H1 (cell line): ENCODE measurements around the gene MSI2. TPM values are rescaled to one million over a fixed set of nuclear protein-coding genes. Genes with fewer than 3 reads are reported as not detected.

Source experiments
- CTCF ChIA-PET: fragments of 300-600 bp; sonication (Branson Sonifier 250); formaldehyde crosslinking; loops from one replicate; lab custom pipeline; 2021; ENCODE audit not compliant: partially characterized antibody; lab: Charles Lee
- POLR2A ChIA-PET: fragments of 300-600 bp; sonication (Branson Sonifier 250); formaldehyde crosslinking; loops from one replicate; lab custom pipeline; 2021; ENCODE audit warnings: inconsistent platforms; ENCODE audit not compliant: partially characterized antibody; lab: Charles Lee
- DNase-seq, 2 experiments: peaks; one replicate each; pipeline versions ENCODE4 v3.0.0 to v3.0.0-alpha.2; 2010 to 2022; ENCODE audit warnings: low spot score in 2 of 2, low read depth in 1 of 2, mixed read lengths in 1 of 2
- FAIRE-seq: peaks from 2 replicates; lab custom pipeline; 2011; peaks lifted over from hg19 to GRCh38; lab: Jason Lieb, UNC
- H2AFZ ChIP-seq: 2 replicates; pipeline ENCODE4 v1.8.1; 2012; ENCODE audit warnings: low read length, inconsistent platforms
- H2AK5ac ChIP-seq: 2 replicates; pipeline ENCODE4 v1.6.1; 2013; ENCODE audit warnings: low read depth, low read length
- H2BK120ac ChIP-seq: replicated peaks from 2 replicates; pipeline ENCODE3; 2013; ENCODE audit warnings: low read depth, low read length, inconsistent platforms
- H2BK12ac ChIP-seq: 2 replicates; pipeline ENCODE4 v1.6.1; 2013; ENCODE audit warnings: low read depth, low read length
- H2BK15ac ChIP-seq: 2 replicates; pipeline ENCODE4 v1.6.1; 2013; ENCODE audit warnings: low read length
- H2BK20ac ChIP-seq: 2 replicates; pipeline ENCODE4 v1.6.1; 2013; ENCODE audit warnings: low read length
- H2BK5ac ChIP-seq: 2 replicates; pipeline ENCODE4 v1.6.1; 2013; ENCODE audit warnings: low read depth, low read length
- H3K14ac ChIP-seq: 2 replicates; pipeline ENCODE4 v1.6.1; 2013; ENCODE audit warnings: inconsistent platforms; ENCODE audit not compliant: insufficient read length
- H3K18ac ChIP-seq: 2 replicates; pipeline ENCODE4 v1.6.1; 2013; ENCODE audit warnings: low read length; ENCODE audit errors: extremely low read depth
- H3K23ac ChIP-seq: 2 replicates; pipeline ENCODE4 v1.6.1; 2013; ENCODE audit warnings: inconsistent platforms; ENCODE audit not compliant: insufficient read length
- H3K23me2 ChIP-seq: 2 replicates; pipeline ENCODE4 v1.6.1; 2013; ENCODE audit warnings: low read depth, low read length
- H3K27ac ChIP-seq: 2 replicates; pipeline ENCODE4 v1.6.1; 2011; ENCODE audit warnings: low read depth, low read length, inconsistent platforms
- H3K27me3 ChIP-seq, 4 experiments: replicated peaks in 1 of 4; 1 replicate in 1 of 4; 2 replicates in 3 of 4; pipeline versions ENCODE4 v1.6.1 to v1.8.1; 2011 to 2013; ENCODE audit warnings: low read length in 3 of 4, mild to moderate bottlenecking in 3 of 4, inconsistent platforms in 2 of 4, mixed read lengths in 2 of 4, moderate library complexity in 1 of 4; ENCODE audit not compliant: control insufficient read depth in 3 of 4, insufficient read depth in 3 of 4; ENCODE audit errors: extremely low read depth in 1 of 4
- H3K36me3 ChIP-seq, 4 experiments: 2 replicates each; pipeline versions ENCODE4 v1.6.1 to v1.8.1; 2011 to 2013; ENCODE audit warnings: mild to moderate bottlenecking in 4 of 4, low read length in 3 of 4, moderate library complexity in 2 of 4, control low read depth in 1 of 4, inconsistent platforms in 1 of 4; ENCODE audit not compliant: insufficient read depth in 4 of 4, control insufficient read depth in 2 of 4
- H3K4ac ChIP-seq: replicated peaks from 2 replicates; pipeline ENCODE3; 2013; ENCODE audit warnings: low read length, low read depth, mixed read lengths, inconsistent platforms; ENCODE audit not compliant: insufficient read length
- H3K4me1 ChIP-seq, 4 experiments: replicated peaks in 1 of 4; 1 replicate in 1 of 4; 2 replicates in 3 of 4; pipeline versions ENCODE4 v1.6.1 to v1.8.1; 2011 to 2013; ENCODE audit warnings: low read length in 3 of 4, inconsistent platforms in 2 of 4, mixed read lengths in 1 of 4; ENCODE audit not compliant: insufficient read depth in 4 of 4, control insufficient read depth in 3 of 4
- H3K4me2 ChIP-seq, 2 experiments: 2 replicates each; pipeline versions ENCODE4 v1.6.1 to v1.8.1; 2011 to 2013; ENCODE audit warnings: low read depth in 2 of 2, low read length in 2 of 2, control low read depth in 1 of 2, inconsistent platforms in 1 of 2, mild to moderate bottlenecking in 1 of 2; ENCODE audit not compliant: insufficient read depth in 1 of 2
- H3K4me3 ChIP-seq, 4 experiments: fragments of 200-600, 300-600 bp in 1 of 4; sonication (generic), shearing (Covaris generic), sonication (Bioruptor Twin) in 1 of 4; 2 replicates each; pipeline versions ENCODE4 v1.5.1 to v1.8.1; 2011 to 2016; ENCODE audit warnings: low read length in 4 of 4, low read depth in 3 of 4, control low read depth in 2 of 4, inconsistent platforms in 2 of 4, mild to moderate bottlenecking in 2 of 4, mixed read lengths in 1 of 4, moderate library complexity in 1 of 4; ENCODE audit not compliant: insufficient read depth in 2 of 4; ENCODE audit errors: extremely low read depth in 1 of 4
- H3K56ac ChIP-seq: replicated peaks from 2 replicates; pipeline ENCODE3; 2013; ENCODE audit warnings: low read depth, mild to moderate bottlenecking, mixed read lengths, low read length, inconsistent platforms; ENCODE audit not compliant: insufficient read length
- H3K79me1 ChIP-seq: 2 replicates; pipeline ENCODE4 v1.6.1; 2013; ENCODE audit warnings: low read depth, low read length, control low read depth
- H3K79me2 ChIP-seq, 2 experiments: 2 replicates each; pipeline versions ENCODE4 v1.6.1 to v1.8.1; 2012 to 2013; ENCODE audit warnings: low read length in 2 of 2, mild to moderate bottlenecking in 2 of 2, inconsistent platforms in 1 of 2; ENCODE audit not compliant: insufficient read depth in 2 of 2, control insufficient read depth in 1 of 2
- H3K9ac ChIP-seq, 4 experiments: replicated peaks in 1 of 4; 1 replicate in 1 of 4; 2 replicates in 3 of 4; pipeline versions ENCODE4 v1.6.1 to v1.8.1; 2011 to 2013; ENCODE audit warnings: low read depth in 3 of 4, low read length in 3 of 4, control low read depth in 2 of 4, mild to moderate bottlenecking in 2 of 4, moderate library complexity in 2 of 4, inconsistent platforms in 1 of 4; ENCODE audit errors: extremely low read depth in 1 of 4
- H3K9me3 ChIP-seq, 2 experiments: 2 replicates each; pipeline versions ENCODE4 v1.6.1 to v1.8.1; 2012 to 2013; ENCODE audit warnings: mild to moderate bottlenecking in 2 of 2, moderate library complexity in 2 of 2, control low read depth in 1 of 2, inconsistent platforms in 1 of 2, low read depth in 1 of 2, low read length in 1 of 2, mixed read lengths in 1 of 2; ENCODE audit not compliant: insufficient read depth in 2 of 2
- H4K20me1 ChIP-seq, 2 experiments: replicated peaks in 1 of 2; 2 replicates each; pipeline versions ENCODE3 to v1.8.1; 2011 to 2013; ENCODE audit warnings: inconsistent platforms in 2 of 2, low read length in 2 of 2, mild to moderate bottlenecking in 1 of 2; ENCODE audit not compliant: insufficient read depth in 2 of 2, control insufficient read depth in 1 of 2
- H4K5ac ChIP-seq: 2 replicates; pipeline ENCODE4 v1.6.1; 2013; ENCODE audit warnings: low read length, low read depth, mixed read lengths, inconsistent platforms; ENCODE audit not compliant: insufficient read length
- H4K8ac ChIP-seq: 2 replicates; pipeline ENCODE4 v1.8.0; 2013; ENCODE audit warnings: mild to moderate bottlenecking, moderate library complexity, low read length, inconsistent platforms; ENCODE audit not compliant: insufficient read depth; ENCODE audit errors: extremely low read depth
- H4K91ac ChIP-seq: replicated peaks from 2 replicates; pipeline ENCODE3; 2013; ENCODE audit warnings: low read length, mixed read lengths, inconsistent platforms; ENCODE audit not compliant: insufficient read length
- ASH2L ChIP-seq: fragments of 200-600, 300-600 bp; sonication (generic); IDR thresholded peaks from one replicate; pipeline ENCODE4 v1.7.1; 2017; ENCODE audit warnings: low read length
- EZH2 ChIP-seq: fragments of 200-600 bp; sonication (generic); IDR thresholded peaks from 2 replicates; pipeline ENCODE4 v1.7.1; 2012; ENCODE audit warnings: low read depth, mild to moderate bottlenecking, moderate library complexity, low read length, inconsistent platforms; ENCODE audit not compliant: severe bottlenecking
- KDM1A ChIP-seq: fragments of 200-600, 300-600 bp; sonication (generic); IDR thresholded peaks from 2 replicates; pipeline ENCODE4 v1.7.1; 2016; ENCODE audit warnings: mild to moderate bottlenecking, low read length, borderline replicate concordance
- YY1 ChIP-seq: IDR thresholded peaks from 2 replicates; pipeline ENCODE4 v1.6.1; 2011; ENCODE audit warnings: low read depth, mild to moderate bottlenecking, low read length
- WGBS, 2 experiments: shearing (Covaris generic) in 1 of 2; methylation state at CpG; one replicate each; pipeline versions ENCODE4 v1.1.6 to v1.1.7; 2013 to 2015; ENCODE audit warnings: low lambda C conversion rate in 2 of 2, mixed read lengths in 2 of 2, inconsistent platforms in 1 of 2, low coverage in 1 of 2, missing lambda C conversion rate in 1 of 2; ENCODE audit not compliant: insufficient replicate concordance in 2 of 2, insufficient coverage in 1 of 2, insufficient read length in 1 of 2; ENCODE audit errors: extremely low coverage in 1 of 2, missing lambda C conversion rate in 1 of 2; 5-methylcytosine and 5-hydroxymethylcytosine counted together
- polyA plus RNA-seq, 7 experiments: library from polyadenylated mRNA; depleted of rRNA in 3 of 7; stranded (reverse) in 5 of 7; unstranded in 2 of 7; fragments of >200 nt in 5 of 7; fragments of 200-250 nt in 2 of 7; gene quantifications; 1 replicate in 5 of 7; 2 replicates in 1 of 7; 4 replicates in 1 of 7; pipeline versions ENCODE4 v1.2.1 to v1.2.3, GENCODE V29; 2011 to 2013; ENCODE audit warnings: missing spikeins in 2 of 7, mixed read lengths in 2 of 7
- total RNA-seq: library from RNA; stranded (reverse); fragmentation: NEBNext Ultra II Directional; extraction: Animal tissue kit (Norgen Biotek cat#: 25700); gene quantifications from 2 replicates; pipeline ENCODE4 v1.2.1, GENCODE V29; 2021

MSI2 gene
- total and polyA plus RNA-seq, 2 of the 8 experiments (the other 6 are each of a cell fraction or from before 2014, with no cell fraction given), result 36.7 to 80.6 TPM

DNA sequence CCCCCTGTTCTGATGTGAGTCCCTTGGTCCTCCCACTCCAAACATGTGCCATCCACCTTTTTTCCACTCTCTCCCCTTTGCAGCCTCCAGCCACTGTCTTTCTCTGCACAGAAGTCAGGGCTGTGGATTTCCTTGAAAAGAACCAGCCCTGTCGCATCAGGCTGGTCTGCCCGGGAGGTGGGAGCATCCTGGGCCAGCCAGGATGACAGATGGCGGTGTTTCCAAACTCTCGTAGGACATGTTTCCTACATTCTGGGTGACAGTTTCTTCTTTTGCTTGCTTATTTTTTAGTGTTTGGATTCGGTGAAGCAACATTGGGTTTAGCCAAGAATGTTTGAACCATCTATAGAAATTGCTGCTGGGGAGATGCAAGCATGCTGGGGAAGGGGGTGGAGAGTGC, 388.0 kb downstream of the MSI2 start:
- no peak overlapping the region for H4K5ac ChIP-seq
- no peak overlapping the region for H3K23ac ChIP-seq
- CTCF ChIA-PET, result interaction anchor here (1.1 to 1.7 kb wide), 2 partner anchors 17 to 241 kb away, joined by 3 to 7 read pairs; no protein-coding TSS in a partner anchor
- TF ChIP-seq KDM1A, result no peak
- TF ChIP-seq YY1, result no peak
- TF ChIP-seq EZH2, result no peak
- no peak for TF ChIP-seq ASH2L

More for the DNA sequence above, 388.0 kb downstream of the MSI2 start:
- Histone ChIP-seq H2BK15ac (no peak overlapping the region), H3K4me1 (peaks cover 0 to 7% (median 2%) of the 10 kb centered on the region in 4 experiments; a peak in 5 of 7 replicates), H3K4me2 (no peak overlapping the region), H3K23me2 (peaks cover 4% of the 10 kb centered on the region), H2BK120ac (no peak overlapping the region), H2BK20ac (no peak overlapping the region), H2BK5ac (no peak overlapping the region), H3K36me3 (no peaks in the 10 kb centered on the region; a peak in 1 of 8 replicates), H3K14ac (no peak overlapping the region), H3K79me2 (no peaks in the 10 kb centered on the region), H2BK12ac (no peak overlapping the region), H2AK5ac (no peak overlapping the region), H3K9me3 (no peaks in the 10 kb centered on the region), H3K79me1 (no peaks in the 10 kb centered on the region), H3K27ac (no peak overlapping the region), H3K4me3 (no peak overlapping the region), H4K8ac (no peak overlapping the region; the same call in 1 of the 2 replicates), H3K18ac (no peak overlapping the region), H3K56ac (no peak overlapping the region), H4K91ac (no peak overlapping the region), H4K20me1 (peaks cover 2 to 3% of the 10 kb centered on the region in 2 experiments), H3K4ac (no peak overlapping the region), H3K9ac (no peak overlapping the region), H3K27me3 (no peaks in the 10 kb centered on the region), H2AFZ (no peak overlapping the region)
- DNase-seq, result no peak
- no peak for FAIRE-seq
- WGBS, 2 experiments, result 83% methylated on average over 5 of the region's 5 CpGs; no CpG with 5 or more reads in 1 of the 2 experiments
- POLR2A ChIA-PET, result no interaction called here
